Measurements from ENCODE around the gene ZNF41. TPM values are rescaled to one million over a fixed set of nuclear protein-coding genes. Genes with fewer than 3 reads are reported as not detected.

The ZNF41 gene
- total RNA-seq, 4 donors from 2014 or later = 5.5 to 11.3 (median 6.5) TPM

- TF ChIP-seq POLR2AphosphoS5 (IDR thresholded peaks at IDR 0.05) (no peak), EP300 (IDR thresholded peaks at IDR 0.05) (no peak), POLR2A (IDR thresholded peaks at IDR 0.05) (no peak), CTCF (IDR thresholded peaks at IDR 0.05) (no peak)
- Histone ChIP-seq H3K36me3 (no peaks in the 10 kb centered on the region), H3K4me1 (peaks cover 10% of the 10 kb centered on the region), H3K4me3 (no peak overlapping the region), H3K27me3 (no peaks in the 10 kb centered on the region), H3K9me3 (no peaks in the 10 kb centered on the region), H3K27ac (no peak overlapping the region)
- no peak for DNase-seq (ENCODE audit: low spot score in 2 of 2)
- 26% methylated on average over 2 of the region's 2 CpGs for WGBS
Measured at GRCh38 chrX:47480576-47480975, 2.4 kb downstream of the ZNF41 start.

DNA sequence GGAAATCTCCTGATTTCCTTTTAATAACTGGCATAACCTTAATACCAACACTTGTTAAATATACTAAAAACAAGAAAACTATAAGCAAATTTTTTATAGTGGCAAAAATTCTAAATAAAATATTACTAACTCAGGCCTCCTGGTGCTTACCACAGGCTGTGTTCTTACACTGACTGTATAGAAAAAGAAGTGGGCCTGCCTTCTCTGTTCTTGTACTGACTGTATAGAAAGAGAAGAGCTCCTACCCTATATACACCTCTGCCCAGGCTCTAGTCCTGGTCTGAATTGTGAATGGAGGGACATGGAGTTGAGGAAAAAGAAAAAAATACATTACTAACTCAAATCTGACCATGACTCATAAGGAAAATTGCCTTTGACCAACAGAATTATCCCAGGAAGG, 7.5 kb downstream of the ZNF41 start:
- no peaks in the 10 kb centered on the region for H3K27me3 ChIP-seq
- no peak overlapping the region for H3K4me3 ChIP-seq
- H3K27ac ChIP-seq = no peak overlapping the region
- TF ChIP-seq EP300 (IDR thresholded peaks at IDR 0.05) (no peak), POLR2A (IDR thresholded peaks at IDR 0.05) (no peak), CTCF (IDR thresholded peaks at IDR 0.05) (no peak), POLR2AphosphoS5 (IDR thresholded peaks at IDR 0.05) (no peak)
- DNase-seq (ENCODE audit: low spot score in 2 of 2) = no peak
- H3K9me3 ChIP-seq = no peaks in the 10 kb centered on the region
- no peaks in the 10 kb centered on the region for H3K36me3 ChIP-seq
- H3K4me1 ChIP-seq = no peaks in the 10 kb centered on the region

GRCh38 chrX:47467106-47467505, 15.9 kb downstream of the ZNF41 start:
- Histone ChIP-seq H3K27ac (no peak overlapping the region), H3K9me3 (no peaks in the 10 kb centered on the region), H3K4me1 (no peaks in the 10 kb centered on the region), H3K36me3 (peaks cover 11% of the 10 kb centered on the region), H3K4me3 (no peak overlapping the region), H3K27me3 (no peaks in the 10 kb centered on the region)
- no peak for DNase-seq (ENCODE audit: low spot score in 2 of 2)
- TF ChIP-seq POLR2A (IDR thresholded peaks at IDR 0.05) = no peak
- 79% methylated on average over 5 of the region's 5 CpGs for WGBS

GRCh38 chrX:47460561-47460960, 22.5 kb downstream of the ZNF41 start:
- H3K4me3 ChIP-seq = no peak overlapping the region
- WGBS = 46% methylated on average over 1 of the region's 1 CpG
- peaks cover 7% of the 10 kb centered on the region for H3K36me3 ChIP-seq
- TF ChIP-seq POLR2A (IDR thresholded peaks at IDR 0.05) (no peak), POLR2AphosphoS5 (IDR thresholded peaks at IDR 0.05) (no peak), EP300 (IDR thresholded peaks at IDR 0.05) (no peak), CTCF (IDR thresholded peaks at IDR 0.05) (no peak)
- H3K9me3 ChIP-seq = no peaks in the 10 kb centered on the region
- no peak overlapping the region for H3K27ac ChIP-seq
- DNase-seq (ENCODE audit: low spot score in 2 of 2) = no peak
- H3K4me1 ChIP-seq = no peaks in the 10 kb centered on the region
- no peaks in the 10 kb centered on the region for H3K27me3 ChIP-seq

- Histone ChIP-seq H3K4me3 (no peak overlapping the region), H3K4me1 (no peaks in the 10 kb centered on the region), H3K27ac (no peak overlapping the region), H3K36me3 (peaks cover 24% of the 10 kb centered on the region), H3K27me3 (no peaks in the 10 kb centered on the region), H3K9me3 (no peaks in the 10 kb centered on the region)
- DNase-seq (ENCODE audit: low spot score in 2 of 2) = no peak
- 84% methylated on average over 6 of the region's 6 CpGs for WGBS
- TF ChIP-seq POLR2A (IDR thresholded peaks at IDR 0.05) (no peak), POLR2AphosphoS5 (IDR thresholded peaks at IDR 0.05) (no peak), EP300 (IDR thresholded peaks at IDR 0.05) (no peak), CTCF (IDR thresholded peaks at IDR 0.05) (no peak)
Measured at GRCh38 chrX:47458528-47458927, 24.5 kb downstream of the ZNF41 start.

DNA sequence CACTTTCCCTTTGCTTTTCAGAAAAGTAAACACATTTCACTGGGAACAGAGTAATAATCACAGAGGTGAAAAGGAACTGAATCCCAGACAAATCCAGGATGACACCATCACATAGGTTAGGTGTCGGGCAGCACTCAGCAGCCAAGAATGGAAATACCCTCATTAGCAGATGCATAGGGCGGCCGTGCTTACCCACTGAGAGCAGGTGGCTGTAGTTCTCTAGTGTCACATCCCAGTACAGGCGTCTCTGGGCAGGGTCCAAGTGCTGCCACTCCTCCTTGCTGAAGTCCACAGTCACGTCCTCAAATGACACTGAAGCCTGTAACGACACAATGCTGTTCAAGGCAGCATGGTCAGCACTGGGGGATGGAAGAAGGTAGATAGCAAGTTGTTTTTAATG, 26.9 kb downstream of the ZNF41 start:
- H3K27ac ChIP-seq = no peak overlapping the region
- WGBS = 85% methylated on average over 6 of the region's 6 CpGs
- DNase-seq (ENCODE audit: low spot score in 2 of 2) = no peak
- no peak for TF ChIP-seq POLR2A (IDR thresholded peaks at IDR 0.05)
- TF ChIP-seq CTCF (IDR thresholded peaks at IDR 0.05) = no peak
- no peak for TF ChIP-seq POLR2AphosphoS5 (IDR thresholded peaks at IDR 0.05)
- no peak for TF ChIP-seq EP300 (IDR thresholded peaks at IDR 0.05)
- H3K4me1 ChIP-seq = no peaks in the 10 kb centered on the region
- H3K36me3 ChIP-seq = peaks cover 42% of the 10 kb centered on the region
- no peaks in the 10 kb centered on the region for H3K27me3 ChIP-seq
- H3K9me3 ChIP-seq = no peaks in the 10 kb centered on the region
- no peak overlapping the region for H3K4me3 ChIP-seq
